GM19099 (cell line): Measurements from ENCODE around the gene PSMD14.

Experiments
- POLR2A ChIP-seq: IDR thresholded peaks from 3 replicates; pipeline ENCODE4 v1.6.1; 2011; ENCODE audit warnings: low read depth; ENCODE audit not compliant: insufficient read length; ENCODE audit errors: extremely low read depth

PSMD14 gene

DNA sequence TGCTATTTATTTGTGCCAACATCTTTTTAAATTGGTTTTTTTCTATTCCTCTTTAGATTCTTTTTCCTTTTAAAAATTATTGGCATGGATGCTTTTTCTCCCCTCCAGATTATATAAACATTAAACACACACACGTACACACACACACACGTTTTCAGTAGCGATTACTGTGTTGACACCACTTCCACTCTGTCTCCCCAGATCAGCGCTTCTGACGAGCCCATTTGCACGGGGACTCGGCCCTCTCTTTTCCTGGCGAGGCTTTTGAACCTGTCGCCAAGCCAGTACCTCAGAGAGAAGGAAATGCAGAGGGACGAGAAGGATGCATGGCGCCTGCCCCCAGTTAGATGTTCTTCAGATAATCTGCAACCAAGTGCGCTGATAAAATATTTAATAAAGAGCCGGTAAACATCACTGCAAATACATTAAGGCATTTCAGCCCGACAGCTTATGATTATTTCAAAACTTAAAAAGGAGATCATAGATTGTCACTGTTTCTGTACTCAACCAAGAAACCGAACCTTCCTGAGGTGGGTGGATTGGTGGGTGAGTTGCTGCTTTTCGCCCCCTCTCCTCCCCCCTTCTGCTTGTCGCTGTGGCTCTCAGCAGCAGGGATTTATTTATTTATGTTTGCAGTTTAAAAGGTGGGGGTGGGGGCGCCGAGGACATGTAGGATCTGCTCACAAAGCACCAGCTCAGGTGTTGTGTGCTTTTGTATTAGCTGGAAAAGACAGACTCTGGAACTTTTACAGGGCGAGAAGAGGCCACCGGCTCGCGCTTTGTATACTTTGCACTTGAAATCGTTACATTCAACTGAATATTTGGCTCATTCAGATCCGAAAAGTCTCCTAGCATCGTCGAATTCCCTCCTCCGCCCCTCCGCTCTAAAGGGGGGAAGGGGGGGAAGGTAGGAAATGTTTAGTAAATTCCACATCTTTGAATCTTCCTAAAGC, 107.1 kb downstream of the PSMD14 start:
- TF ChIP-seq POLR2A = no peak

DNA sequence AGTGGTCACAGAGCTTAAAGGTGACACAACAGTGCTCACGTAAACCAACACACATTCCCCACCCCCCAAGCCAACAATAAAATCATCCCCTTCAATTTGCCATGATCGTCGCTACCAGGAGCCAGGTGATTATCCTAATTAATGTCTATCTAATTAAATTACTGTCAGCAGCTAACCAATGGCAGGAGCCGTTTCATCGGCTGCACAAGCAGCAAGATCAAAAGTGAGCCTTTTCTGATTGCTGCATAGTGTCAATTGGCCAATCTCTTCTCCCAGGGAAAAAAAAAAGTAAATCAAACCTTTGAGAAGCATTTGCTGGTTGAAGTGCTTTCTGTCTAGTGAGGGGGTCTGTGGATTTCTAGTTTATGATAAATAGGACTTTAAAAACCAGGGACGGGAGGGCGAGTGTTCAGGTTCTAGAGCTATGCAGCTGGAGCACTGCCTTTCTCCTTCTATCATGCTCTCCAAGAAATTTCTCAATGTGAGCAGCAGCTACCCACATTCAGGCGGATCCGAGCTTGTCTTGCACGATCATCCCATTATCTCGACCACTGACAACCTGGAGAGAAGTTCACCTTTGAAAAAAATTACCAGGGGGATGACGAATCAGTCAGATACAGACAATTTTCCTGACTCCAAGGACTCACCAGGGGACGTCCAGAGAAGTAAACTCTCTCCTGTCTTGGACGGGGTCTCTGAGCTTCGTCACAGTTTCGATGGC, 107.9 kb downstream of the PSMD14 start, which contains the start of gene TBR1:
Gene TBR1, plus strand, starts transcription at position 311 of the 721 bp plus-strand sequence. Its CDS starts 114 bp downstream, at position 425.
- TF ChIP-seq POLR2A = no peak

GRCh38 chr2:161416708-161417437, 108.6 kb downstream of the PSMD14 start:
- no peak for TF ChIP-seq POLR2A

DNA sequence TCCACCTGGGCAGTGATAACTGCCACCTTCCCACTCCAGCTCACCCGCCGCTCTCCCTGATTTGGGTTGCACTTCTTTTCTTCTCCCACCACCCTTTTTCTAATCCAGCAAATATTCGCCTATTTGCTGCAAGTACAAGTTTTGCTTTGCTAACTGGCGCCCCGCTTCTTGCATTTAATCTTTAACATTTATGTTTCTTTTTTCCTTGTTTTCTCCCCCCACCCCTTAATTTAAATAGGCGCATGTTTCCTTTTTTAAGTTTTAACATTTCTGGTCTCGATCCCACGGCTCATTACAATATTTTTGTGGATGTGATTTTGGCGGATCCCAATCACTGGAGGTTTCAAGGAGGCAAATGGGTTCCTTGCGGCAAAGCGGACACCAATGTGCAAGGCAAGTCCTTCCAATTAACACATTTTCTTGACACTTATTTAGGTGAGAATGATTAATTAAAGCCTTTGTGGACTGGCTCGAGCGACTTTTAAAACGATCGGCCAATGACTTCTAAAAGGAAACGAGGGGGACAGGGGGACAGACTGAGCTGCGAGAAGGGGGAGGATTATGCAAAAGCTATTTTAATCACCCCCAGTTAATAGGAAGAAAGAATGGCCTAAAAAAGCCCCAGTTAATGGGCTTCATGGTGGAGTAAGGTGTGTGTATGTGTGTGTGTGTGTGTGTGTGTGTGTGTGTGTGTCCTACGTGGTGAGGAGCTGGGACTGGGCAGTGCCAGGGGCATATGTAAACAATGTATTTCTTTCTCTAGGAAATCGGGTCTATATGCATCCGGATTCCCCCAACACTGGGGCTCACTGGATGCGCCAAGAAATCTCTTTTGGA, 109.4 kb downstream of the PSMD14 start:
- no peak for TF ChIP-seq POLR2A

- no peak for TF ChIP-seq POLR2A
Observed at GRCh38 chr2:161418275-161418714, 110.1 kb downstream of the PSMD14 start.

- TF ChIP-seq POLR2A = no peak
Observed at GRCh38 chr2:161418715-161419637, 110.8 kb downstream of the PSMD14 start.

DNA sequence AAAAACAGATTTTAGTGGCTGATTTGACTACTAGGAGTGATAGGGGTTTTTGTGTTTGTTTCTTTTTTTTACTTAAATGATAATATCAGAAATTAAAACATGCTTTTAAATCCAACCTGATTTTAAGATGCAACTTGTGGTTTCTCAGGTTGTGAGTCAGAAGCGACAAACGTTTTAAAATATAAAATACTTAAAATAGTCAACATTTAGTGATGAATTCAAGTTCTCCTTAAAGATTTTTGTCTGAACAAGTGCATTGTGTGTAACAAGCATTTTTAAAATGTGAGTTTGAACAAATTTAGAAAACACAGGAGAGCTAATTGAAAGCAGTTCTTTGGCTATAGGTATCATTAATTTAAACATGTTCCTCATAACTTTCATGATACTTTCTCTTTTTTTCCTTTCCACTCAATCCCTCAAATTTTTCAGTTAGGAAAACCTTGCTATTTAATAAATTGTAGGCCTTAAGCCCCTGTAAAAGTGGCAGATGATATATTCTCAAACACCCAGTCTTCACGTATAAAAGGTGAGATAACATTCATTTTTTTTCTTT, 111.5 kb downstream of the PSMD14 start:
- no peak for TF ChIP-seq POLR2A

DNA sequence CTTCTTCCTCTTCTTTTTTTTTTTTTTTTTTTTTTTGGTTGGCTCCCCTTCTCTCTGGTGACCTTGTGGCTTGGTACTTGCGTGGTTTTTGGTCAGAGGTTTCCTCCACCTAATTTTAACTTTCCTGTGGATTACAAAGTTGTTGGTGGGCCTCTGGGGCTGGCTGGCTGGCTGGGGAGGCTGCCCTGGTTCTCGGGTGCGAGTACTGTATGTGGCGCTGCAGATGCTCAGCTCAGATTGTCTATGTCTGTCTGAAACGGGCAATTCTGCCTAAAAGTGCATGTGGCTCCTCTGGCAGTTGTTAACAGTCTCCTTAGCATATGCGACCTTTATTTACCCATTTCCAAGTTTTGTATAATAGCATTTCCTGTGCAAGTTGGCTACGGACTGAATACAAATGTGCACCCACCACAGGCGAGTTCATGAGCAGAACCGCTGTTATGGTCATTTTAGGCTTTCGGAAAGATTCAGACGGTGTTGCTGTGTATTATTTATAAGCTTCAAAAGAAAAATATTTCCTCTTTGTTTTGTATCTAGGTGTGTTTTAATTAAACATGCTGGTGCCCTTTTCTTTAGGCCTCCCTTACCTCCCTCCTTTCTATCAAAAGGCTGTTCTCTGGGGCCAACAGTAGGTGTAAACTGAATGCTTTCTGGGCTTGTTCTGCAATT, 112.3 kb downstream of the PSMD14 start:
- no peak for TF ChIP-seq POLR2A

DNA sequence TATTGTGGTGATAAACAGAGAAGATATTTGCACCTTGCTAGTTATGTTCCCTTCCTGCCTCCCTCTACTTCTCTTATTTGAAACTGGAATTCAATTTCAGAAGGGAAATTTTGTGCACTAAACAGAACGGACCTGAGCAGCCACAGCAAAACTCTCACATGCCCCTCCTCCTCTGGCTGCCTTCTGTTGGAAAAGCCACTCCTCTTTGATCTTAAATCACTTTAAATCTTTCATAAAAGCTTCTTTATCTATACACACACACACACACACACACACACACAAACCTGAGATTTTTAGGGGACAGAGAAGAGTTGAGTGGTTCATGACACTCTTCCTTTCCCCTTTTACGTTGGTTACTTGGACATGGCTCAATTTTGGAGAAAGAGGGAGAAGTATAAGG, 113.5 kb downstream of the PSMD14 start:
- no peak for TF ChIP-seq POLR2A

DNA sequence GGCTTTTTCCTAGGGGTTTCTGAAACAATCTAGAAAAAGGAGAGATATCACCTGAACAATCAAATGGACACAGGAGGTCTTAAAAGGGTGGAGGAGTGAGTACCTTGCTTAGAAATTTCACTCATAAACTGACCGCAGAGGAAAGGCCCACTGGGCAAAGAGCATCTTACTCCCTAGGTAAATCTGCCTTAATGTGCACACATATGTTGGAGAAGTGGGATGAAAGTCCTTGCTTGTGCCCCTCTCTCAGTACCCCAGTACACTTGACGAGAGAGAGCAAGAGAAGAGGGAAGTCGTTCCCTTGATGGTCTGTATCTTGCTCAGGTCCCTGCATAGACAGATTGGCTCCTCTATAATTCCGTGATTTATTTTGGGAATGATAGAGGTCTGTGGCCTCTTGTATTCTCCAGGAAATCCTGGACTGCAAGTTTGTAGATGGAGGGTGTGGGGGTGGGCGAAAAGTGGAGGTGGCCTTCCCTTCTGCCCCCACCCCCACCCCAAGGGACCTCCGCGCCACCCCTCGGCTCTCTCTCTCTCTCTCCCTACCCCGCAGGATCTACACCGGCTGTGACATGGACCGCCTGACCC, 114.7 kb downstream of the PSMD14 start:
- no peak for TF ChIP-seq POLR2A

DNA sequence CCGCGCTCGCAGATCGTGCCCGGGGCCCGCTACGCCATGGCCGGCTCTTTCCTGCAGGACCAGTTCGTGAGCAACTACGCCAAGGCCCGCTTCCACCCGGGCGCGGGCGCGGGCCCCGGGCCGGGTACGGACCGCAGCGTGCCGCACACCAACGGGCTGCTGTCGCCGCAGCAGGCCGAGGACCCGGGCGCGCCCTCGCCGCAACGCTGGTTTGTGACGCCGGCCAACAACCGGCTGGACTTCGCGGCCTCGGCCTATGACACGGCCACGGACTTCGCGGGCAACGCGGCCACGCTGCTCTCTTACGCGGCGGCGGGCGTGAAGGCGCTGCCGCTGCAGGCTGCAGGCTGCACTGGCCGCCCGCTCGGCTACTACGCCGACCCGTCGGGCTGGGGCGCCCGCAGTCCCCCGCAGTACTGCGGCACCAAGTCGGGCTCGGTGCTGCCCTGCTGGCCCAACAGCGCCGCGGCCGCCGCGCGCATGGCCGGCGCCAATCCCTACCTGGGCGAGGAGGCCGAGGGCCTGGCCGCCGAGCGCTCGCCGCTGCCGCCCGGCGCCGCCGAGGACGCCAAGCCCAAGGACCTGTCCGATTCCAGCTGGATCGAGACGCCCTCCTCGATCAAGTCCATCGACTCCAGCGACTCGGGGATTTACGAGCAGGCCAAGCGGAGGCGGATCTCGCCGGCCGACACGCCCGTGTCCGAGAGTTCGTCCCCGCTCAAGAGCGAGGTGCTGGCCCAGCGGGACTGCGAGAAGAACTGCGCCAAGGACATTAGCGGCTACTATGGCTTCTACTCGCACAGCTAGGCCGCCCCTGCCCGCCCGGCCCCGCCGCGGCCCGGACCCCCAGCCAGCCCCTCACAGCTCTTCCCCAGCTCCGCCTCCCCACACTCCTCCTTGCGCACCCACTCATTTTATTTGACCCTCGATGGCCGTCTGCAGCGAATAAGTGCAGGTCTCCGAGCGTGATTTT, 115.5 kb downstream of the PSMD14 start:
- no peak for TF ChIP-seq POLR2A
